ENCODE measurements around the gene THRB.

The THRB gene

GRCh38 chr3:24069045-24069444 lies 425.6 kb downstream of the THRB start:
- no peak for DNase-seq

DNA sequence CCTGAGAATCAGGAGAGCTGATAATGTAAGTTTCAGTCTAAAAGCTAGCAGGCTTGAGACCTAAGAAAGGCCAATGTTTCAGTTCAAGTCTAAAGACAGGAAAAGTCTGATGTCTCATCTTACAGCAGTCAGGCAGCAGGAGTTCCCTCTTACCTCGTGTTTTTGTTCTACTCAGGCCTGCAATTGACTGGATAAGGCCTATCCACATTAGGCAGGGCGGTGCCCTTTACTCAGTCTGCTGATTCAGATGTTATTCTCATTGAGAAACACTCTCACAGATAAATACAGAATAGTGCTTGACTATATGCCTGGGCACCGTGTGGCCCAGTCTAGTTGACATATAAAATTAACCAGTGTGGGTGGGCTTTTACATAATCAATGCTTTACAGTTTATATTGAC lies 427.2 kb downstream of the THRB start:
- DNase-seq, result no peak
